ENCODE results near the gene ITPRIP. TPM values are rescaled to one million over a fixed set of nuclear protein-coding genes. Genes with fewer than 3 reads are reported as not detected.

ITPRIP gene
- total RNA-seq, 1 donor from 2014 or later = 7.0 TPM

DNA sequence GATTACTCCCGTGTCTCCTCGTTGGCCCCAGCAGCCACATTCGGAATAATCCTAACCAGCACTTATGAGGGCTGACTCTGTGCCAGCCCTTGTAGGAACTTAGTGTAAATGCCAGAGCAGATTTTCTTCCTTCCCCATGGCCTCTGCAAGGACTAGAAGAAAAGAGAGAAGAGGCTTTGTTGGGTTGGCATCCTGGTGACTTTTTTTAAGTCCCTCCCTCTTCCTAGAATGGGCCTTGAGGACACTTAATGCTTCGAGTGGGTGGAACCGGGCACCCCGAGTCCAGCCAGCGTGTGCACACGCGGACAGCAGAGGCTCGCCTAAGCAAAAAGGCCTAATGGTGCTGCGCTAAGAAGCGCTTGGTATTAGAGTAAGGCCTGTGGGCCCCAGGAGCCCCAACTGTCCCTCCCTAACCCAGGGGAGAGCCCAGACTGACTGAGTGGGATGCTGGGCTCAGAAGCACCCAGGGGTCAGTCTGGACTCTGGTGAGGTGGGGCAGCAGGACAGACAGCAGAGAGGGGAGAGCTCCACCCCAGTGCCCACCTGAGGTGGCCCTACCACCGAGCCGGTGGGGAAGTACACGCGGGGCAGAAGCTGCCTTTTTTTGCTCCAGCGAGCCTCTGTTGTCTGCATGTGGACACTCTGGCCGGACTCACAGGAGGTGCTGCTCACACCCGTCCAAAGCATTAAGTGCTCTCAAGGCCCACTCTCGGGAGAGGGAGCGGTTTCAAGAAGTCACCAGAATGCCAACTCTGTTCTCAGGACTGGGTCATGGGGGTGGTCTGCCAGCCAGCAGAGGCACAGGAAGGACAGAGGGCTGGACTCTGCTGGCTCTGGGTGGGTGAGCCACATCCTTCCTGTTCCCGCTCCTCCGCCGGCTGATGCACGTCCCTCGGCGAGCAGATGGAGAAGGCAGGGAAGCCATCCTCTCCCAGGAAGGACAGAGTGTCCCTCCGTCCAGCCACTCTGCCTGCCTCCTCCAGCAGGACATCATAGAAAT is 12.5 kb downstream of the ITPRIP start:
- TF ChIP-seq, protein P1, sequence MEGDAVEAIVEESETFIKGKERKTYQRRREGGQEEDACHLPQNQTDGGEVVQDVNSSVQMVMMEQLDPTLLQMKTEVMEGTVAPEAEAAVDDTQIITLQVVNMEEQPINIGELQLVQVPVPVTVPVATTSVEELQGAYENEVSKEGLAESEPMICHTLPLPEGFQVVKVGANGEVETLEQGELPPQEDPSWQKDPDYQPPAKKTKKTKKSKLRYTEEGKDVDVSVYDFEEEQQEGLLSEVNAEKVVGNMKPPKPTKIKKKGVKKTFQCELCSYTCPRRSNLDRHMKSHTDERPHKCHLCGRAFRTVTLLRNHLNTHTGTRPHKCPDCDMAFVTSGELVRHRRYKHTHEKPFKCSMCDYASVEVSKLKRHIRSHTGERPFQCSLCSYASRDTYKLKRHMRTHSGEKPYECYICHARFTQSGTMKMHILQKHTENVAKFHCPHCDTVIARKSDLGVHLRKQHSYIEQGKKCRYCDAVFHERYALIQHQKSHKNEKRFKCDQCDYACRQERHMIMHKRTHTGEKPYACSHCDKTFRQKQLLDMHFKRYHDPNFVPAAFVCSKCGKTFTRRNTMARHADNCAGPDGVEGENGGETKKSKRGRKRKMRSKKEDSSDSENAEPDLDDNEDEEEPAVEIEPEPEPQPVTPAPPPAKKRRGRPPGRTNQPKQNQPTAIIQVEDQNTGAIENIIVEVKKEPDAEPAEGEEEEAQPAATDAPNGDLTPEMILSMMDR (IDR thresholded peaks at IDR 0.05; ENCODE audit: unreplicated experiment) = no peak
- Mint-ChIP-seq H3K4me3 (ENCODE audit: low read depth) (no peak overlapping the region), H3K27me3 (no peaks in the 10 kb centered on the region), H3K27ac (peak overlapping the region; percentile 25), H3K9me3 (ENCODE audit: low read depth) (no peaks in the 10 kb centered on the region), H3K36me3 (ENCODE audit: insufficient read depth) (peaks cover 1% of the 10 kb centered on the region), H3K4me1 (ENCODE audit: low read depth) (peaks cover 28% of the 10 kb centered on the region)
- no peak for DNase-seq (ENCODE audit: low spot score, unreplicated experiment)

DNA sequence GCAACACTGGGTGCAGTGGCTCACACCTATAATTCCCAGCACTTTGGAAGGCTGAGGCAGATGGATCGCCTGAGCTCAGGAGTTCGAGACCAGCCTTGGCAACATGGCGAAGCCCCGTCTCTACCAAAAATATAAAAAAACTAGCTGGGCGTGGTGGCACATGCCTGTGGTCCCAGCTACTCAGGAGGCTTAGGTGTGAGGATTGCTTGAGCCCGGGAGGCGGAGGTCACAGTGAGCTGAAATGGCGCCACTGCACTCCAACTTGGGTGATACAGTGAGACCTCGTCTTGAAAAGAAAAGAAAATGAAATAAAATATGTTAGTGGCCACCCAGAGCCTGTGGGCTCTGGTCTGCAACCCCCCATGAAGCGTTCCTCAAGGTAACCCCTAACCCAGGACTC is 13.3 kb downstream of the ITPRIP start:
- no peaks in the 10 kb centered on the region for H3K27me3 Mint-ChIP-seq
- H3K4me1 Mint-ChIP-seq (ENCODE audit: low read depth) = peaks cover 20% of the 10 kb centered on the region
- no peak for DNase-seq (ENCODE audit: low spot score, unreplicated experiment)
- H3K4me3 Mint-ChIP-seq (ENCODE audit: low read depth) = no peak overlapping the region
- H3K9me3 Mint-ChIP-seq (ENCODE audit: low read depth) = no peaks in the 10 kb centered on the region
- TF ChIP-seq, protein P1 (IDR thresholded peaks at IDR 0.05; ENCODE audit: unreplicated experiment) = no peak
- H3K36me3 Mint-ChIP-seq (ENCODE audit: insufficient read depth) = peaks cover 1% of the 10 kb centered on the region
- peak overlapping the region; percentile 25 for H3K27ac Mint-ChIP-seq

DNA sequence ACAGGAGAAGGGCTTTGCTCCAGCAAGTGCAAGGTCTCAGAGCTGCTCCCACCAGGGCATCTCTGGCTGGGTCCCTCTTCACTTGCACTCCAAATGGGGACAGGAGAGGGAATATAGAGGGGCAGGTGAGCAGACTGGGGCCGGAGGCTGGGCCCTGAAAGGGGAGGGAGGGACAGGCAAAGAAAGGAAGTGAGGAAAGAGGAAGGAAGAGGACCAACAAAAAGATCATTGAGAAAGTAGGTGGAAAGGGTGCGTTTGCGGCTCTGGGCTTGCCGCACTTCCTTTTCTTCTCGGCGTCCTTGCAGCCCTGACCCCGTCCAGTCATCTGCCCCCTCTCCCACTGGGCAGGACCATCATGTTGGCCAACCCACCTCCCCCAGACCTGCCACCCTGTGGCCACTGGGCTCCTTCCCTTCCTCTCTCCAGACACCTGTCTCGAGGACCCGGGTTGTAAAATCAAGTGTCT is 14.0 kb downstream of the ITPRIP start:
- DNase-seq (ENCODE audit: low spot score, unreplicated experiment) = no peak
- peaks cover 18% of the 10 kb centered on the region for H3K4me1 Mint-ChIP-seq (ENCODE audit: low read depth)

DNA sequence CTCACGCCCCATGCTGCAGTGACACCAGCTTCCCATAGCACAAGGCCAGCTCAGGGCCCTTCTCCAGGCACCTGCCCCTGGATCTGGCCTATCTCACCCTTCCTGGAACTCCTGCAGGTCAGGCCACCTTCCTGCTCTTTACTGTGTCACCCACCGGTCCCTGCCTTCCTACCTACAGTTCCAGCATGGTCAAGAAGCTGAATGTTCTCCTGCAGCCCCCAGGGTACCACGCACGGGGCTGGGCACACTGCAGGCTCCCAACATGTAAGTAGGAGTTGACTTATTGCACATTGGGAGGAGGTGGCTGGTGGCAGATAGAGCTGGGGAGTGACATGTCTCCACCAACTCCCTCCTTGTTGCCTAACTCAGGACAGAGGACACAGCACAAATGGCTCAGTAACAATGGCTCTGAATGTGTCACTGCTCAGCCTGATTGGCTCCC is 14.5 kb downstream of the ITPRIP start:
- H3K9me3 Mint-ChIP-seq (ENCODE audit: low read depth) = no peaks in the 10 kb centered on the region
- peaks cover 14% of the 10 kb centered on the region for H3K4me1 Mint-ChIP-seq (ENCODE audit: low read depth)
- no peak overlapping the region for H3K4me3 Mint-ChIP-seq (ENCODE audit: low read depth)
- DNase-seq (ENCODE audit: low spot score, unreplicated experiment) = no peak
- no peak overlapping the region for H3K27ac Mint-ChIP-seq
- peaks cover 1% of the 10 kb centered on the region for H3K36me3 Mint-ChIP-seq (ENCODE audit: insufficient read depth)
- H3K27me3 Mint-ChIP-seq = no peaks in the 10 kb centered on the region
- TF ChIP-seq, protein P1 (IDR thresholded peaks at IDR 0.05; ENCODE audit: unreplicated experiment) = no peak

More for the DNA sequence above, 14.0 kb downstream of the ITPRIP start:
- no peaks in the 10 kb centered on the region for H3K27me3 Mint-ChIP-seq
- TF ChIP-seq, protein P1 (IDR thresholded peaks at IDR 0.05; ENCODE audit: unreplicated experiment) = no peak
- H3K4me3 Mint-ChIP-seq (ENCODE audit: low read depth) = no peak overlapping the region
- H3K27ac Mint-ChIP-seq = no peak overlapping the region
- no peaks in the 10 kb centered on the region for H3K9me3 Mint-ChIP-seq (ENCODE audit: low read depth)
- peaks cover 1% of the 10 kb centered on the region for H3K36me3 Mint-ChIP-seq (ENCODE audit: insufficient read depth)

DNA sequence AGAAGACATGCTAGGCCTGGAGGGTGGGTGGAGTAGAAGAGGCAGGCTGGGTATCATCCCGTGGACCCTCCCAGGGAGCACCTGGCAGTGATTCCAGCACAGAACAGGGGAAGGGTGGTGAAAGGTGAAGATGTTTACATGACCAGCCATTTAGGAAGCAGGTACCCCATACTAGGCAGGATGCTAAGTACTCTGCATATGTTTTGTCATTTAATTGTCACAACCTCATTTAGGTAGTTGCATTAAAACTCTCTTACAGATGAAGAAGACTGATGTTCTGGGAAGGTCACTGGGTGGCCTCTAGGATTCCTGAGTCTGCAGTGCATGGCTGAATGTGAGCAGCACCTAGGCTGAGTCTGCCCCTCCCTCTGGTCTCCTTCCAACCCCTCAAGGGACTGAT is 15.2 kb downstream of the ITPRIP start:
- no peak overlapping the region for H3K4me3 Mint-ChIP-seq (ENCODE audit: low read depth)
- H3K36me3 Mint-ChIP-seq (ENCODE audit: insufficient read depth) = peaks cover 1% of the 10 kb centered on the region
- H3K4me1 Mint-ChIP-seq (ENCODE audit: low read depth) = peaks cover 7% of the 10 kb centered on the region
- H3K27me3 Mint-ChIP-seq = no peaks in the 10 kb centered on the region
- H3K9me3 Mint-ChIP-seq (ENCODE audit: low read depth) = no peaks in the 10 kb centered on the region
- TF ChIP-seq, protein P1 (IDR thresholded peaks at IDR 0.05; ENCODE audit: unreplicated experiment) = no peak
- H3K27ac Mint-ChIP-seq = no peak overlapping the region
- no peak for DNase-seq (ENCODE audit: low spot score, unreplicated experiment)

All from progenitor cell of endocrine pancreas (in vitro differentiated cells).